ENCODE measurements around the gene DNAJB11.

Gene DNAJB11

GRCh38 chr3:186589856-186590579, 19.5 kb downstream of the DNAJB11 start:
- no peak for TF ChIP-seq CTCF (IDR thresholded peaks at IDR 0.05; ENCODE audit: low read depth, low read length)
- no peak overlapping the region for H3K4me3 ChIP-seq (ENCODE audit: low read depth, low read length)

GRCh38 chr3:186590580-186591295, 20.2 kb downstream of the DNAJB11 start:
- no peak overlapping the region for H3K4me3 ChIP-seq (ENCODE audit: low read depth, low read length)
- TF ChIP-seq CTCF (IDR thresholded peaks at IDR 0.05; ENCODE audit: low read depth, low read length): no peak

GRCh38 chr3:186592682-186593081, 22.2 kb downstream of the DNAJB11 start:
- no peak overlapping the region for H3K4me3 ChIP-seq (ENCODE audit: low read depth, low read length)
- TF ChIP-seq CTCF (IDR thresholded peaks at IDR 0.05; ENCODE audit: low read depth, low read length): no peak

- TF ChIP-seq CTCF (IDR thresholded peaks at IDR 0.05; ENCODE audit: low read depth, low read length): no peak
Observed at GRCh38 chr3:186593862-186594261, 23.3 kb downstream of the DNAJB11 start.

GRCh38 chr3:186594591-186595113, 24.1 kb downstream of the DNAJB11 start:
- TF ChIP-seq CTCF (IDR thresholded peaks at IDR 0.05; ENCODE audit: low read depth, low read length): no peak
- H3K4me3 ChIP-seq (ENCODE audit: low read depth, low read length): no peak overlapping the region

More at GRCh38 chr3:186593862-186594261, 23.3 kb downstream of the DNAJB11 start:
- H3K4me3 ChIP-seq (ENCODE audit: low read depth, low read length): no peak overlapping the region

GRCh38 chr3:186596568-186597287, 26.2 kb downstream of the DNAJB11 start:
- no peak for TF ChIP-seq CTCF (IDR thresholded peaks at IDR 0.05; ENCODE audit: low read depth, low read length)
- no peak overlapping the region for H3K4me3 ChIP-seq (ENCODE audit: low read depth, low read length)

Data from WI38 (cell line).